ENCODE results near the gene ARL6IP4.

Gene ARL6IP4

DNA sequence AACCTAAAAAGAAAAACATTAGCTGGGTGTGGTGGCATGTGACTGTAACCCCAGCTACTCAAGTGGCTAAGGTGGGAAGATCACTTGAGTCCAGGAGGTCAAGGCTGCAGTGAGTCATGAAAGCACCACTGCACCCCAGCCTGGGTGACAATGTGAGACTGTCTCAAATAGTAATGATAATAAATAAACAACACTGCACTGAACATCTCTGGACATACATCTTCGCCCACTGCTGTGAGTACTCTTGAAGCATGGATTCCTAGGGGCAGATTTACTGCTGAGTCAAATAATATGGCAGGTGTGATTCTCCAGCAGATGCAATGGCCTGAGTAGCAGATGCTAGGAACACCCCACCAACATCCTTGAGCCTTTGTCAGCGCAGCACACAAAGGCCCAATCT lies 37.8 kb upstream of the ARL6IP4 start:
- H3K27ac ChIP-seq = no peak overlapping the region
- TF ChIP-seq ZFX (IDR thresholded peaks at IDR 0.05; ENCODE audit: borderline replicate concordance) = no peak
- TF ChIP-seq, protein P1, sequence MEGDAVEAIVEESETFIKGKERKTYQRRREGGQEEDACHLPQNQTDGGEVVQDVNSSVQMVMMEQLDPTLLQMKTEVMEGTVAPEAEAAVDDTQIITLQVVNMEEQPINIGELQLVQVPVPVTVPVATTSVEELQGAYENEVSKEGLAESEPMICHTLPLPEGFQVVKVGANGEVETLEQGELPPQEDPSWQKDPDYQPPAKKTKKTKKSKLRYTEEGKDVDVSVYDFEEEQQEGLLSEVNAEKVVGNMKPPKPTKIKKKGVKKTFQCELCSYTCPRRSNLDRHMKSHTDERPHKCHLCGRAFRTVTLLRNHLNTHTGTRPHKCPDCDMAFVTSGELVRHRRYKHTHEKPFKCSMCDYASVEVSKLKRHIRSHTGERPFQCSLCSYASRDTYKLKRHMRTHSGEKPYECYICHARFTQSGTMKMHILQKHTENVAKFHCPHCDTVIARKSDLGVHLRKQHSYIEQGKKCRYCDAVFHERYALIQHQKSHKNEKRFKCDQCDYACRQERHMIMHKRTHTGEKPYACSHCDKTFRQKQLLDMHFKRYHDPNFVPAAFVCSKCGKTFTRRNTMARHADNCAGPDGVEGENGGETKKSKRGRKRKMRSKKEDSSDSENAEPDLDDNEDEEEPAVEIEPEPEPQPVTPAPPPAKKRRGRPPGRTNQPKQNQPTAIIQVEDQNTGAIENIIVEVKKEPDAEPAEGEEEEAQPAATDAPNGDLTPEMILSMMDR (IDR thresholded peaks at IDR 0.05) = no peak

DNA sequence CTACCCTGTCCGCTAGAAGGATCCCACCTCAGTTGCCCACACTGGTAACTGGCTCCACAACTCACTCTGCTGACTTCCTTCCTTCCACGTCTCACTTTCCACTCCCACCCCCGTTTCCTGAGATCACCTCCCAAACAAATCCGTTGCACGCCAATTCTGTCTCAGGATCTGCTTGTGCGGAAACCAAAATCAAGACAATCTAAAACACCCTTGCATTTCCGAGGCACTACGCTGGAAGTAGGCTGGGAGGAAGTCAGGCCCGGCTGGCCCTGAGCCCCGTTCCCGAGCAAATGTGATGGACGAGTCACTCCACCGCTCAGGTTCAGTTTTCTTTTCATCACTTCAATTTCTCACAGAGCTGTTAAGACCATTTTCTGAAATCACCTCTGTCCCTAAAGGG lies 37.3 kb upstream of the ARL6IP4 start:
- TF ChIP-seq, protein P1 (IDR thresholded peaks at IDR 0.05) = no peak
- TF ChIP-seq ZFX (IDR thresholded peaks at IDR 0.05; ENCODE audit: borderline replicate concordance) = no peak
- H3K27ac ChIP-seq = no peak overlapping the region

DNA sequence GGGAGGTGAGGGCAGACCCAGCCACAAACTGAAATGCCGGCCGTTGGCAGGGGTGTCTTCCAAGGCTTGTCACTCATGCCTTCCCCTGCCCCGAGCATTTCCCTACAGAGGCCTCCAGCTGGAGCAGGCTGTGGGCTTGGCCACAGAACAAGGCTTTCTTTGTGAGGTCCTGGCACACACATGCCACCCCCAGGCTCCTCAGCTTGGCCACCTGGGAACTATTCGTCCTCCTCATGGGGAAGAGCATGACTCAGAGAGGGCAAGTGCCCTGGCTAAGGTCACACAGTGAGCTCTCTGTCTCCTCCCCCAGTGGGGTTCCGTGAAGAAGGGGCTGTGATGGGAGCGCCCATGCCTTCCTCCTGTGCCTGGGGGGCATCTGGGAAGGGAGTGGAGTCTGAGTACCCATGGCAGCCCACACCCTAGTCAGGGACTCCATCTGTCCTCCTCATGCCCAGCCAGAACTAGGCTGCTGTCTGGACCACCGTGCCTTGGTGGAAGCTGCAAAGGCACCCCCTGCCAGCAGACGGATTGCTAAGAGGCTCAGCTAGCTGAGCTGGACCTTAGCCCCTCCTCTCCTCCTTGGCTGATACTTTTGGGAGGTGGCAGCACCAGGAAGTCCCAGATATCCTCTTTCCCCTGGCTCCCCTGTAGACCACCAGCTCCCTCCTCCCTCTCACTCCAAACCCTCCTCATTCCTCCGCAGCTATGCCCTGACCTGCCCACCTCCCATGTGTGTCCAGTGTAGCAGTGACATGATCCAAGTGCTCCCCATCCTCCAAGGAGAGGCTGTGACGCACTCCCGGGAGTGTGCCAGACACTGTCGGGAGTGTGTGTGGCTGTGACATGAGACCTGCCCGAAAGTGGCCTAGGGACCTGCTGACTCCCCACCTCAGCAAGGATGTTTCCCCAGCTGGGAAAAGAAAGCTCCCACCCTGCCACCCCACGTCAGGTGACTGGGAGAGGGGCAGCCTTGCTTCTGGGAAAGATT lies 35.6 kb upstream of the ARL6IP4 start:
- no peak overlapping the region for H3K27ac ChIP-seq
- TF ChIP-seq, protein P1 (IDR thresholded peaks at IDR 0.05) = no peak
- no peak for TF ChIP-seq ZFX (IDR thresholded peaks at IDR 0.05; ENCODE audit: borderline replicate concordance)

DNA sequence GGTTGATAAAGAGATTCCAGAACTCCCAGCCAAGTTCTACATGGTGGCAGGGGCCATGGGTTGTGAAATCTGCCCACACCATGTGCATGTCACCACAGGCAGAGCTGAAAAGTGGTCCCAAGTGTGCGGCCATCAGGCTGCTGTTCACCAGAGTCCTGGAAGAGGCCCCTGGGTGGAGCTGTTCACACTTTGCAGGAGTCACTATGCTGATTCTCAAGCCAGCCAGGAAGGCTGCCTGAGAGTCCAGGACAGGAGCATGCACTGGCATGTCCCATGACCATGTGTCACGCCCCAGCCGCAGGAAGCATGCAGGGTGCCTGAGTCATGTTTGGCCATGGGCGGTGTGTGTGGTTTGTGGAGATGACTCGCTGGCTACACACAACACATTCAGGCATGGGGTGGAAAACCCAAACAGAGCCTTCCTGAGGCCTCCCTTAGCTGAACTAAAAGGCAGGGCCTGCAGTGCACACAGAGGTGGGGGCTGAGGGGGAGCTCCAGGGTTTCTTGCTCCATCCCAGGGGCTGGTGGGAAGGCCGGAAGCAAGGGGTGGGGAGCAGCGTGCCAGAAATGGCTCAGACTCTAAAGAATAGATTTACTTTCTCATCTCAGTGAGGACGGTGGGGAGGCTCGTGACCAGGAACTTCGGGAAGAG lies 33.7 kb upstream of the ARL6IP4 start:
- H3K27ac ChIP-seq = peak overlapping the region; percentile 15; the same call in 1 of the 2 replicates
- TF ChIP-seq ZFX (IDR thresholded peaks at IDR 0.05; ENCODE audit: borderline replicate concordance) = no peak
- TF ChIP-seq, protein P1 (IDR thresholded peaks at IDR 0.05) = peak; percentile 4; the same call in 1 of the 2 replicates

DNA sequence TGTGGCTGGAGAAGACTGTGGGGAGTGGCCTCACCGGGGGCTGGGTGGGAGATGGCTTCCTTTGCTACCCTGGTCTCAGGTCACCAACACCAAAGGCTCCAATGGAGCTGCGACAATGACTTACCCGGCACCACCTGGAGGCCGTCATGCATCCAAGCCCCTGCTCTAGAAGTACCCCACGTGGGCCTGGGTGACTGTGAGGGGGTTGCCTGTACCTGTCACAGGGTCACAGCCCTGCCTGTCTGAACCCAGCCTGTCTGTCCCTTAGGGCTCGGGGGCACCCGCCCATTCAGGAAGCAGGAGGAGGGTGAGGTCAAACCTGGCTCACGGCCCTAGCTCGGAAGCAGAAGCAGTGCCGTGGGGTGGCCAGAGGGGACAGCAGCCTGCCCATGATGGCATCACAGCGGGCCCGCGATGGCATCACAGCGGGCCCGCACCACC lies 33.1 kb upstream of the ARL6IP4 start:
- TF ChIP-seq, protein P1 (IDR thresholded peaks at IDR 0.05) = no peak
- TF ChIP-seq ZFX (IDR thresholded peaks at IDR 0.05; ENCODE audit: borderline replicate concordance) = no peak
- H3K27ac ChIP-seq = 0 out of 2 replicates have a peak overlapping the region, but pooled peaks have one; percentile 15

DNA sequence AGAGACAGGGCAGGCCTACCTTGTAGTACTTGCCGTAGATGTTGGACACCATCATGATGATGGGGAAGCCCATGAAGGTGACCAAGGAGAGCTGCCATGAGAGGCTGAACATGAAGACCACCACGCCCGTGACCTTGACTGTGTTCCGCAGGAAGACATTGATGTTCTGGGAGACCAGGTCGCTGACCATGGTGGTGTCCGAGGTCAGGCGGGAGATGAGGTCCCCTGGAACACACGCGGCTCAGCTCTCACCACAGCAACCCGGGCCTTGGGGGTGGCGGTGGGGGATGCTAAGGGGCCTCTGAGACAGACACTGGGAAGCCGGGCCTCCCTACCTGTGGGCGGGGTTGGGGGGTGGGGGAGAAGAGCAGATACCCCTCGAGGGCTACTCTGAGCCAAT lies 31.9 kb upstream of the ARL6IP4 start:
- H3K27ac ChIP-seq = no peak overlapping the region
- TF ChIP-seq ZFX (IDR thresholded peaks at IDR 0.05; ENCODE audit: borderline replicate concordance) = no peak
- TF ChIP-seq, protein P1 (IDR thresholded peaks at IDR 0.05) = no peak
